22Rv1 (cell line): ENCODE measurements around the gene WWOX.

Experiments used
- ZFX ChIP-seq: fragments of 450-650 bp; IDR thresholded peaks from 2 replicates; pipeline ENCODE4 v1.6.1; 2017; ENCODE audit warnings: antibody characterized with exemption, borderline replicate concordance
- TF ChIP-seq, protein P1 (sequence below): fragments of 450-650 bp; IDR thresholded peaks from 2 replicates; pipeline ENCODE4 v1.5.1; 2017; ENCODE audit warnings: mild to moderate bottlenecking

DNA sequence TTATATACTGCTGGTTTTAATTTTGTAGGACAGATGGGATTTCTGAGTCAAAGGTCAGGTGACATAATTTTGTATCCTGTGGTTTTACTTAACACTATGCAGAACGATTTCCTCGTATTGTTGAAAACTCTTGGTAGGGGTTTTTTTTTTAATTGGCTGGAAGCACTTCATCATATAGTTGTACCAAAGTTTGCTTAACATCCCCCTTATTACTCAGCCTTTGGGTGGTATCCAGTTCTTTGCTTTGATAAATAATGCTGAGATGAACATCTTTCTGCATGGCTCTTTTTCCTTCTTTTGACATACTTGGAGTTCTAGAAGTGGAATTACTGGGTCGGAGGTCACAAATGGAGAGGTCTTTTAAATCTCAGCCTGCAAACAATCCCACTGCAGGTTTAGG lies 1082.0 kb downstream of the WWOX start:
- no peak for TF ChIP-seq ZFX
- TF ChIP-seq, protein P1, sequence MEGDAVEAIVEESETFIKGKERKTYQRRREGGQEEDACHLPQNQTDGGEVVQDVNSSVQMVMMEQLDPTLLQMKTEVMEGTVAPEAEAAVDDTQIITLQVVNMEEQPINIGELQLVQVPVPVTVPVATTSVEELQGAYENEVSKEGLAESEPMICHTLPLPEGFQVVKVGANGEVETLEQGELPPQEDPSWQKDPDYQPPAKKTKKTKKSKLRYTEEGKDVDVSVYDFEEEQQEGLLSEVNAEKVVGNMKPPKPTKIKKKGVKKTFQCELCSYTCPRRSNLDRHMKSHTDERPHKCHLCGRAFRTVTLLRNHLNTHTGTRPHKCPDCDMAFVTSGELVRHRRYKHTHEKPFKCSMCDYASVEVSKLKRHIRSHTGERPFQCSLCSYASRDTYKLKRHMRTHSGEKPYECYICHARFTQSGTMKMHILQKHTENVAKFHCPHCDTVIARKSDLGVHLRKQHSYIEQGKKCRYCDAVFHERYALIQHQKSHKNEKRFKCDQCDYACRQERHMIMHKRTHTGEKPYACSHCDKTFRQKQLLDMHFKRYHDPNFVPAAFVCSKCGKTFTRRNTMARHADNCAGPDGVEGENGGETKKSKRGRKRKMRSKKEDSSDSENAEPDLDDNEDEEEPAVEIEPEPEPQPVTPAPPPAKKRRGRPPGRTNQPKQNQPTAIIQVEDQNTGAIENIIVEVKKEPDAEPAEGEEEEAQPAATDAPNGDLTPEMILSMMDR: no peak
